PC-3 (cell line): ENCODE results near the gene SLC19A1. TPM values are rescaled to one million over a fixed set of nuclear protein-coding genes. Genes with fewer than 3 reads are reported as not detected.

Experiments
- ATAC-seq: fragments of 200-7000 bp; cut with Tn5 transposase; 2 replicates; pipeline ENCODE4 v1.9.1; 2020; ENCODE audit warnings: mild to moderate bottlenecking, moderate library complexity
- BruUV-seq: library from RNA; stranded (reverse); fragments of 400-500 nt; replicated peaks from 2 replicates; lab custom pipeline; 2021; lab: Mats Ljungman, UMichigan
- CTCF ChIA-PET: fragments of 300-600 bp; sonication (Branson Sonifier 250); formaldehyde crosslinking; loops from one replicate; lab custom pipeline; 2022; ENCODE audit warnings: antibody characterized with exemption; lab: Charles Lee
- POLR2A ChIA-PET: fragments of 300-600 bp; sonication (Branson Sonifier 250); formaldehyde crosslinking; loops from one replicate; lab custom pipeline; 2022; ENCODE audit warnings: antibody characterized with exemption; ENCODE audit not compliant: unreplicated experiment; lab: Charles Lee
- DNase-seq: peaks from one replicate; pipeline ENCODE4 v3.0.0-alpha.2; 2015
- H2AFZ ChIP-seq: fragments of 300-600 bp; sonication (generic); 2 replicates; pipeline ENCODE4 v1.6.0; 2016; ENCODE audit warnings: antibody characterized with exemption, low read length
- H3F3A ChIP-seq: fragments of 300-600 bp; sonication (generic); one replicate; pipeline ENCODE4 v1.6.0; 2017; ENCODE audit warnings: antibody characterized with exemption, low read length, control low read depth, mild to moderate bottlenecking; ENCODE audit not compliant: unreplicated experiment
- H3K27ac ChIP-seq: fragments of 300-600 bp; sonication (generic); 2 replicates; pipeline ENCODE4 v1.5.1; 2016; ENCODE audit warnings: mild to moderate bottlenecking, low read length
- H3K27me3 ChIP-seq: fragments of 300-600 bp; sonication (generic); 2 replicates; pipeline ENCODE4 v1.6.1; 2016; ENCODE audit warnings: low read length, mixed read lengths
- H3K36me3 ChIP-seq: fragments of 300-600 bp; sonication (generic); 2 replicates; pipeline ENCODE4 v1.6.1; 2016; ENCODE audit warnings: low read depth, mixed run types, low read length, mixed read lengths
- H3K4me1 ChIP-seq: fragments of 300-600 bp; sonication (generic); 2 replicates; pipeline ENCODE4 v1.5.1; 2016; ENCODE audit warnings: low read length; ENCODE audit not compliant: insufficient read depth
- H3K4me2 ChIP-seq: fragments of 300-600 bp; sonication (generic); 2 replicates; pipeline ENCODE4 v1.6.0; 2016; ENCODE audit warnings: low read length
- H3K4me3 ChIP-seq: fragments of 300-600 bp; sonication (generic); 2 replicates; pipeline ENCODE4 v1.5.1; 2016; ENCODE audit warnings: mild to moderate bottlenecking, low read length, mixed read lengths
- H3K79me2 ChIP-seq: fragments of 300-600 bp; sonication (generic); 2 replicates; pipeline ENCODE4 v1.6.1; 2017; ENCODE audit warnings: low read length, mixed read lengths
- H3K9ac ChIP-seq: fragments of 300-600 bp; sonication (generic); 2 replicates; pipeline ENCODE4 v1.6.0; 2016; ENCODE audit warnings: mild to moderate bottlenecking, low read length
- H3K9me2 ChIP-seq: fragments of 300-600 bp; sonication (generic); replicated peaks from 2 replicates; pipeline ENCODE4 v1.6.1; 2016; ENCODE audit warnings: mixed run types, low read length, mixed read lengths
- H3K9me3 ChIP-seq: fragments of 300-600 bp; sonication (generic); 2 replicates; pipeline ENCODE4 v1.6.1; 2016; ENCODE audit warnings: low read length, mixed read lengths
- H4K20me1 ChIP-seq: fragments of 300-600 bp; sonication (generic); 2 replicates; pipeline ENCODE4 v1.6.1; 2016; ENCODE audit warnings: low read length, mixed read lengths
- EZH2 ChIP-seq: fragments of 300-600 bp; sonication (generic); IDR thresholded peaks from one replicate; pipeline ENCODE4 v1.6.1; 2017; ENCODE audit warnings: antibody characterized with exemption, mild to moderate bottlenecking, low read length; ENCODE audit not compliant: unreplicated experiment
- EZH2phosphoT487 ChIP-seq: fragments of 300-600 bp; sonication (generic); IDR thresholded peaks from 2 replicates; pipeline ENCODE4 v1.6.1; 2018; ENCODE audit warnings: mild to moderate bottlenecking, antibody characterized with exemption, low read length, borderline replicate concordance
- intact Hi-C: fragments of 100-400 bp; cut with micrococcal nuclease; formaldehyde crosslinking; loops from 2 replicates; pipeline ENCODE4 v1.9.0; 2023
- total RNA-seq: library from RNA; depleted of rRNA; stranded (reverse); fragments of >200 nt; gene quantifications from 2 replicates; pipeline ENCODE4 v1.2.3, GENCODE V29; 2014
- TF ChIP-seq, protein P1 (sequence below): fragments of 300-600 bp; sonication (generic); conservative IDR thresholded peaks from 2 replicates; pipeline ENCODE4 v1.5.1; 2017; ENCODE audit warnings: antibody characterized with exemption, low read depth, mild to moderate bottlenecking, low read length

SLC19A1 gene
- total RNA-seq, 1 experiment from 2014 or later, result 54.2 TPM

DNA sequence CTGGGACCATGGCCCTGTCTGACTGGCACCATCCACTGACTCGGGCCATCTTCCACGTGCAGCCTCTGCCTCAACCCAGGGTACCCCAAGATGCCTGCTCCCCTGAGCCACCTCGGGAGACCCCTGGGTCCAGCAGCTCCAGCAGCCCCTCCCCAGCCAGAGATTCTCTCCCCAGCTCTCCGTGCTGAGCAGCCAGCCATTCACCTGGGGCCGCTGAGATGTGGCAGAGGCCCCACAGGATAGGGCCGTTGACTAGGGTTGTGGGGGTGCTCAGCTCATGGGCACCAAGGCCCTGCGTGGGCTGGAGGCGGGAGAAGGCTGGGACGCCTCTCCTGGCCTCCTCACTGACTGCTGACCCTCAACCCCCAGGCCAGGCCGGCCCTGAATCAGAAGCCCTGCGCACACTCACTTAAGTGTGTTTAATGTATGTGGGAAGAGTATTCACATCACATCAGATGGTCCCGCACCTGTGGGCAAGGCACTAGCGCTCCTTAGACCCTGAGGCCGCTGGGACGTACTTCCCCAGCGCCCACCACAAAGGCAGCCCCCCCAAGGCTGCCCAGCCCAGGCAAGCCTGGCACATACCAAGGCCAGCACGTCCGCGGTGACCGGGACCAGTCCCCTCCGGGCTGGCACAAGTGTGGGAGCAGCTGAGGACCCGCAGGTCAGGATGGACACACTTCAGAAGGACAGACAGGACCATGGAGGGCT lies 27.8 kb downstream of the SLC19A1 start:
- no TSS peak for BruUV-seq
- CTCF ChIA-PET, result no interaction called here
- ATAC-seq, result no peak

DNA sequence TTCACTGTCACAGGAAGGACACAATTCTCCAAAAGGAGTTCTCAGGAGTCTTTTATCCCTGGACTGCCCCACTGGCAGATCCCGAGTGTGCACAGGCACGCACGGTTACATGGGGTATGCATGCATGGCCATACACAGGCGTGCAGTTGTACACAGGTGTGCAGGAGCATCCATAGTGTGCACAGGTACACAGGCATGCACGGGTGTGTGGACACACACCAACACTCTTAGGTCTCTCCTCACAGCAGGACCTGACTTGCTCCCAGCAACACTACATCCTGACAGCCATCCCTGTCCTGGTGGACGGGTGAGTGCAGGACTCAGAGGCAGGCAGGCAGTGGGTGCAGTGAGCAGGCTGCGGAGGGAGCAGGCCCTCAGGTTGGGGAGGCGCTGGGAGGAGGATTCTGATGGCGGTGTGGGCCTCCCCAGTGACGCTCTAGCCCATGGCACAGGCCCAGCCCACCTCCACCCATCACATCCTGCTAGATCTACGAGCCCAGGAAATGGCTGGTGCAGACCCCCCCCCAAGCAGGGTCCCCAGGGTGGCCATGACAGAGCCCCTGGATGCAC lies 28.4 kb downstream of the SLC19A1 start:
- H3K27ac ChIP-seq, result peak overlapping the region; percentile 76
- intact Hi-C loops, result no loop called here
- peaks cover 4% of the 10 kb centered on the region; the same call in 1 of the 2 replicates for H3K9me3 ChIP-seq
- peaks cover 11% of the 10 kb centered on the region for H3K79me2 ChIP-seq
- H3K4me1 ChIP-seq, result peaks cover 34% of the 10 kb centered on the region
- BruUV-seq, result no TSS peak
- no peak overlapping the region for H3K9ac ChIP-seq
- H3K4me3 ChIP-seq, result peak overlapping the region; percentile 41; the same call in 1 of the 2 replicates
- TF ChIP-seq, protein P1, sequence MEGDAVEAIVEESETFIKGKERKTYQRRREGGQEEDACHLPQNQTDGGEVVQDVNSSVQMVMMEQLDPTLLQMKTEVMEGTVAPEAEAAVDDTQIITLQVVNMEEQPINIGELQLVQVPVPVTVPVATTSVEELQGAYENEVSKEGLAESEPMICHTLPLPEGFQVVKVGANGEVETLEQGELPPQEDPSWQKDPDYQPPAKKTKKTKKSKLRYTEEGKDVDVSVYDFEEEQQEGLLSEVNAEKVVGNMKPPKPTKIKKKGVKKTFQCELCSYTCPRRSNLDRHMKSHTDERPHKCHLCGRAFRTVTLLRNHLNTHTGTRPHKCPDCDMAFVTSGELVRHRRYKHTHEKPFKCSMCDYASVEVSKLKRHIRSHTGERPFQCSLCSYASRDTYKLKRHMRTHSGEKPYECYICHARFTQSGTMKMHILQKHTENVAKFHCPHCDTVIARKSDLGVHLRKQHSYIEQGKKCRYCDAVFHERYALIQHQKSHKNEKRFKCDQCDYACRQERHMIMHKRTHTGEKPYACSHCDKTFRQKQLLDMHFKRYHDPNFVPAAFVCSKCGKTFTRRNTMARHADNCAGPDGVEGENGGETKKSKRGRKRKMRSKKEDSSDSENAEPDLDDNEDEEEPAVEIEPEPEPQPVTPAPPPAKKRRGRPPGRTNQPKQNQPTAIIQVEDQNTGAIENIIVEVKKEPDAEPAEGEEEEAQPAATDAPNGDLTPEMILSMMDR, result no peak
- TF ChIP-seq EZH2 (no peak), EZH2phosphoT487 (no peak)
- ATAC-seq (peak; percentile 15), DNase-seq (no peak)
- CTCF ChIA-PET, result no interaction called here
- H3K27me3 ChIP-seq, result no peaks in the 10 kb centered on the region
- no peak overlapping the region for H2AFZ ChIP-seq
- H3K36me3 ChIP-seq, result peaks cover 17% of the 10 kb centered on the region
- H3K4me2 ChIP-seq, result peak overlapping the region; percentile 77
- H3K9me2 ChIP-seq, result no peaks in the 10 kb centered on the region
- no peaks in the 10 kb centered on the region for H3F3A ChIP-seq
- POLR2A ChIA-PET, result no interaction called here
- no peaks in the 10 kb centered on the region for H4K20me1 ChIP-seq

More for the DNA sequence above, 27.8 kb downstream of the SLC19A1 start:
- H3K79me2 ChIP-seq, result peaks cover 12% of the 10 kb centered on the region
- no peaks in the 10 kb centered on the region for H3K9me2 ChIP-seq
- no peak for TF ChIP-seq EZH2
- no peak for TF ChIP-seq EZH2phosphoT487
- TF ChIP-seq, protein P1, result no peak
- no peaks in the 10 kb centered on the region for H3K27me3 ChIP-seq
- H3K4me3 ChIP-seq, result no peak overlapping the region
- intact Hi-C loops, result no loop called here
- peaks cover 11% of the 10 kb centered on the region; the same call in 1 of the 2 replicates for H3K9me3 ChIP-seq
- peak overlapping the region; percentile 77 for H3K4me2 ChIP-seq
- peaks cover 23% of the 10 kb centered on the region for H3K36me3 ChIP-seq
- peaks cover 34% of the 10 kb centered on the region for H3K4me1 ChIP-seq
- DNase-seq, result no peak
- no peaks in the 10 kb centered on the region for H4K20me1 ChIP-seq
- POLR2A ChIA-PET, result no interaction called here
- H2AFZ ChIP-seq, result no peak overlapping the region
- H3F3A ChIP-seq, result no peaks in the 10 kb centered on the region
- peak overlapping the region; percentile 76 for H3K27ac ChIP-seq
- H3K9ac ChIP-seq, result no peak overlapping the region
